Kidney epithelial cell (primary cell): ENCODE data around the gene HPGDS. TPM values are rescaled to one million over a fixed set of nuclear protein-coding genes. Genes with fewer than 3 reads are reported as not detected.
"Not testable (repeated sequence)": the region's sequence is repeated elsewhere in the genome, so short reads cannot be mapped to it uniquely, and the experiment has no call there.

Source experiments
- DNase-seq: peaks from one replicate; pipeline ENCODE4 v3.0.0-alpha.2; 2010; ENCODE audit warnings: low read depth
- H3K27me3 ChIP-seq: 2 replicates; pipeline ENCODE4 v1.6.0; 2011; ENCODE audit warnings: low read length; ENCODE audit not compliant: control insufficient read depth, insufficient read depth
- H3K36me3 ChIP-seq: 2 replicates; pipeline ENCODE4 v1.5.1; 2011; ENCODE audit warnings: low read length; ENCODE audit not compliant: control insufficient read depth, insufficient read depth
- H3K4me3 ChIP-seq: 2 replicates; pipeline ENCODE4 v1.5.1; 2011; ENCODE audit warnings: low read depth, mild to moderate bottlenecking, control low read depth, low read length
- CTCF ChIP-seq: IDR thresholded peaks from 2 replicates; pipeline ENCODE4 v1.5.1; 2011; ENCODE audit warnings: mild to moderate bottlenecking, moderate library complexity, low read length, control low read depth, inconsistent platforms; ENCODE audit not compliant: insufficient read depth, poor library complexity, severe bottlenecking
- total RNA-seq: library from RNA; depleted of rRNA; stranded (reverse); fragments of >200 nt; gene quantifications from 2 replicates; pipeline ENCODE4 v1.2.3, GENCODE V29; 2015

The HPGDS gene
- total RNA-seq, 1 donor from 2014 or later, result not detected

DNA sequence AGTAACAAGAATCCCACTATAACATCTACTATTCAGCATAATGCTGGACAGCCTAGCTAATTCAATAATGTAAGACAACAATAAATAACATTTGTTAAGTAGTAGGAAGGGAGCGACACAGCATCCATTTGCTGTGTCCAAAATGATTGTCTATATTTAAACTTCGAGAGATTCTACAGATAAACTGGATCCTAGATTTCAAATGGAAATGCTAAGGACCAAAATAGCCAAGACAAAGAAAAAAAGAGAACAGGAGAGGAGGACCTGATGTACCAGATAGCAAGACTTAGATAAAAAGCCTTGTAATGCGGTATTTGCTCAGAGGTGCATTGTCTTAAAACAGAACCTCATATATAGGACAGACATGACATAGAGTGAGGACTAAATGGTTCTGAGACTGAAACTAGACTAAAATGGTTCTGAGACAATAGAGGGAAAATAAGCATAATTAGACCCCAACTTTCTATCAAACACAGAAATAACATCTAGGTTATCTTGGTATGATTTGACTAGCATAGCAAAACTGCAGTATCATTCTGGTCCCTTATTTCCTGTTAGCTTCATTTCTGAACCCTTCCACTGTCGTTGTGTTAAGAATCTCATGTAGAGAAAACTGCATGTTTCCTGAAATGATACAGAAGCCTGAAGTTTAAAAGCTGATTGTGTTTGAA lies 3.8 kb downstream of the HPGDS start:
- H3K36me3 ChIP-seq, result no peaks in the 10 kb centered on the region
- H3K27me3 ChIP-seq, result no peaks in the 10 kb centered on the region
- no peak overlapping the region for H3K4me3 ChIP-seq
- DNase-seq, result no peak
- TF ChIP-seq CTCF, result no peak

GRCh38 chr4:94336791-94337190 lies 5.8 kb downstream of the HPGDS start:
- H3K4me3 ChIP-seq, DNase-seq, H3K27me3 ChIP-seq, H3K36me3 ChIP-seq: not testable (repeated sequence)

DNA sequence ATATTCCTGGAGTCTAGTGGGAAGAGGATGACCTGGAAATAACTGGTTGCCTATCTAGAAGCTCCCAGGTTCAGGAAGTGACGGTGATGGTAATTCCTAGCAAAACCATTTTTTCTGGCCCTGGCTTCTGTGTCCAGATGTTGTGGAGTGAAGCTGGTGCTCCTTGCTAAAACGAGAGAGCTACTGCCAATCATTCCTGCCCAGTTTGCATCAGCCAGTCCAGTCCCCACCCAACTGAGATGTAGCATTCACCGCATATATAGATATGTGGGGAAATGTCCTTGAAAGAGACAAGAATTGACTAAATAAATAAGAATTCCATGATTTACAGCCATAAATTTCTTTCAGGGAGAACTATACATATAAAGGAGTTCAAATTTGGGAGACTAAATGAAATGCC lies 6.3 kb downstream of the HPGDS start:
- no peak for DNase-seq
- no peak for TF ChIP-seq CTCF

GRCh38 chr4:94334962-94335361 lies 7.7 kb downstream of the HPGDS start:
- DNase-seq, result no peak
- Histone ChIP-seq H3K36me3 (no peaks in the 10 kb centered on the region), H3K27me3 (no peaks in the 10 kb centered on the region), H3K4me3 (no peak overlapping the region)
- TF ChIP-seq CTCF, result no peak

More for the DNA sequence above, 6.3 kb downstream of the HPGDS start:
- H3K4me3 ChIP-seq, result no peak overlapping the region
- H3K36me3 ChIP-seq, result no peaks in the 10 kb centered on the region
- no peaks in the 10 kb centered on the region for H3K27me3 ChIP-seq

DNA sequence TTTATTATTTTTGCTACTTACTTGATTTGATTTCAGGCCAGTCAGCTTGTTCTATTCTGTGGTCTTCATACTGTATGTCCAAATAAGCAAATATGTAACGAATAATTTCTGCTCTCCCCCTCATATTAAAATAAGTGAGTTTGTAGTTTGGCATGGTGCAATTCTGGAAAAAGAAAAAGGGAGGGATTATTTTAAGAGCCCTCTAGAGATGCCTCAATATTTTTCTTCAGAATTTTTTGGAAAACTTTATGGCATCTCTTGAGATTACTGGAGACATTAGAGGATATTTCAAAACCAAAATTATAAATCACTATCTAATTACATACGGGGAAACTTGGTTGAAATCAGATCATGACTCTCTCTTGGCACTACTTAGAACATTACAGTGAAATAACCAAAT lies 8.2 kb downstream of the HPGDS start:
- no peak for DNase-seq
- H3K36me3 ChIP-seq, result no peaks in the 10 kb centered on the region
- no peak overlapping the region for H3K4me3 ChIP-seq
- no peak for TF ChIP-seq CTCF
- H3K27me3 ChIP-seq, result no peaks in the 10 kb centered on the region

DNA sequence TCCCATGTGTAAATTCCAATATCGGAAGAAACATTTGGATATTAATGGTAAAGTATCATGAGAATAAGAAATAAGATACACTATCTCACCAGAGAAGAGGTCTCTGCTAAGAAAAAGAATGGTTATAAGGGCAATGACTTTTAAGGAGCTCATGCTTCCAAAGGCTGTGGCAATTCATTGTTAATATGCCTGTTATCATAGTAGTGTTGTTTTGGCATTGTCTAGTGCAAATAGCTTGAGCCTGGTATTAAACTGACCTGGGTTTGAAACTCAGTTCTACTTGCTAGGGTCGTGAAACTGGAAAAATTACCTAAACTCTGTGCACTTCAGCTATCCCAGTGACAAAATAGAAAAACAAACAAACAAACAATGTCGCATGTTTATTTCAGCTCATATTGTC lies 8.8 kb downstream of the HPGDS start:
- no peak for DNase-seq
- Histone ChIP-seq H3K27me3 (no peaks in the 10 kb centered on the region), H3K4me3 (no peak overlapping the region), H3K36me3 (no peaks in the 10 kb centered on the region)
- TF ChIP-seq CTCF, result no peak
